ENCODE results near the gene CARMIL1.
A peak's percentile ranks its signal among the peaks of the same experiment; 100 is the strongest.
"Not testable (repeated sequence)": the region's sequence is repeated elsewhere in the genome, so short reads cannot be mapped to it uniquely, and the experiment has no call there.

The CARMIL1 gene

GRCh38 chr6:25414755-25415154 lies 135.6 kb downstream of the CARMIL1 start:
- no peak for DNase-seq

DNA sequence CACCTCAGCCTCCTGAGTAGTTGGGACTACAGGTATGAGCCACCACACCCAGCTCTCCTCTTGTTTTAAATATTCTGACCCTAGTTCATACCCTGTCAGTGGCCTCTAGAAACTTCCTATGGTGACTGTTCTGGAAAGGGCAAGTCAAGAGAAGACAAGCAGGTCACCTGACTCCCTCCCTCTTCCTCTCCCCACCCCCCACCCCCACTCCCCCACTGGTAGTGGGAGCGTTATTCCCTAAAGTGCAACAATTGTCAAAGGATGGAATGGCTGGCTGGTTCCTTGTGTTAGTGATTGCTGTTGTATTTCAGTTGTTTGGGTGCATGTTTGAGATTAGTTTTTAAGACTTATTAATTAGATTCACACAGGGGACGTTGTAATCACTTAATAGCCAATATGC lies 136.1 kb downstream of the CARMIL1 start:
- DNase-seq: no peak

DNA sequence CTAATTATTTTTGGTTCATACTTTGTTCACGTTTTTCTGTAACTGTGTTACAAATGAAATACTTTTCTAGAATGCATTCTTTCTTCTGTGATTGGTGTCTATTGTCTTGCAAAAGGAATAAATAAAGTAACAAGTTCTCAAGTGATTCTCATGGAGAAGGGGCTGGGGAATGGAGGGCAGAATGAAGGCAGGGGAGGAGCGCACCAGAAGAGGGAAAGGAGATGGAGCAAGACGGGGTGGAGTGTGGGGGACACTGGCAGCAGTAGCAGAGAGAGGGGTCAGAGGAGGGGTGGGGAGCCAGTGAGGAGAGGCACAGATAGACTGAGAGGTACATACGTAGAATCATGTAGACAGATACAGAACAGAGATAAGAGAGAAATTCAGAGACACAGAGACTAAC lies 136.5 kb downstream of the CARMIL1 start:
- no peak for DNase-seq

DNA sequence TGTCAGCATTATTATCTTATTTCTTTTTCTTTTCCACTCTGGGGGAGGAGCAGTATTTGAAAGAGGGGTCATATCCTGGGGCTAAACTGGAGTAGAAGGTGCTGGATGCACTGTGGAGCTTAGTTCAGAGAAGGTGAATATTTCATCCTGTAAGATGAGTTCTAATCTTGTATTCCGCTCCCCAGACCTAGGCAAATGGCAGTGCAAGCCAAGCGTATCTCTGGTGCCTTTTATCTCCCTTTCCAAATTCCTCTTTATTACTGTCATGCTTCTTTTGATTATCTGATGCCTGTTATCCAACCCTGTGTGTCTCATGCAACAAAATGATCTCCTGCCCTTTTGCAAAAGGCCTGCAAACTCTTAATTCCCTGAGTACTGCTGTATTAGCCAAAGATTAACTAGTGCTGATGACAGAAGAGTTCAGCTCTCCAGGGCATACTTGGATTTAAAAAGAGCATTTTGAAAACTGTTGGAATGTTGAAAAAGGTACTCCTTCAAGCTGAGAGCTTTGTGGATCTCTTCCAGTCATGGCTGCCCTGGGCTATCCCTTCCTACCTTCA lies 138.0 kb downstream of the CARMIL1 start:
- DNase-seq: peak; percentile 51

GRCh38 chr6:25418454-25419052 lies 139.4 kb downstream of the CARMIL1 start:
- DNase-seq: no peak

DNA sequence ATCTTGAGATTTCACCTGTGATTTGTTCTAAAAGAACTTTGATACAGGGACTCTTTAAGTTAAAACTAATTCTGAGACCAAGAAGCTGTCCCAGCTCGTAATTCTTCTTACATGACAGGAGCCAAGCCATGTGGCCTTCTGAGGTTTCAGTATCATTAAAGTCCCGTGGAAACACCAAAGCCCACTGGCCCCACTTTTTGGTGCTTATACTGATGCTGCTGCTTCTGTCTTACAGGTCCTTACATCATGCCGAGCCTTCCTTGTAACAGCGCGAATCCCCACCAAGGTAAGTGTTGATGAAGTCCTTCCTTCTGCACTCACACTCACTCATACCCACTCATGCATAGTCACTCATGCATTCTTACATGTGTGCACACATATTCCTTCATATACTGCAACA lies 140.7 kb downstream of the CARMIL1 start:
- DNase-seq: no peak

DNA sequence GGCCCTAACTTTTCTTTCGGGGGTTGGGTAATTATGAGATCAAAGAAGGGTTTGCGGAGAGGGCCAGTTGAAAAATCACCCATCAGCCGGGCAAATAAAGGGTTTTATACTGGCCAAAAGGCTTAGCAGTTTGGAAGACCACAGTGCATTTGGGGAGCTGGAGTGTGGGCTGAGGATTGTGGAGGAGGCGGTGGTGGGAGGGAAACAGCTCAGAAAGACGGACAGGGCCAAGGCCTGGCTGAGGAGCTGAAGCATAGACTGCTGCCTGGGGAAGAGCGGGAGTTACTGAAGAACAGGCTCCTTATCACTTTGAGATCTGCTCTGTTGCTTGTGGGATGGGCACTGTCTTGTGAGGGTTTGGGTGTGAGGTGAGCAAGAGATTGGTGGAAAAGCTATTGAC lies 144.2 kb downstream of the CARMIL1 start:
- no peak for DNase-seq

GRCh38 chr6:25424303-25424702 lies 145.1 kb downstream of the CARMIL1 start:
- no peak for DNase-seq

DNA sequence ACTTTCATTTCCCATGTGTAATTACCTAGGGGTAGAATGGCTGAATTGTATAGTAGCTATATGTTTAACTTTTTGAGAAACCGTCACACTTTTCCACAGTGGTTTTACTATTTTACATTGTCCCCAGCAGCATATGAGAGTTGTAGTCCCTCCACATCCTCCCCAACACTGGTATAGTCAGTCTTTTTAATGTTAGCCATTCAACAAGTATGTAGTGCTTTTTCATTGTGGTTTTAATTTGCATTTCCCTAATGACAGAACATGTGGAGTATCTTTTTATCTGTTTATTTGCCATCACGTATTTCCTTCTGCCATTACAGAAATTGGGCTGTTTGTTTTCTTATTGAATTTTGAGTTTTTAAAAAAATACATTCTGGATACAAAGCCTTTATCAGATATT lies 148.4 kb downstream of the CARMIL1 start:
- DNase-seq: no peak

- no peak for DNase-seq
Measured at GRCh38 chr6:25428758-25429317, 149.7 kb downstream of the CARMIL1 start.

- peak; percentile 28 for DNase-seq
Measured at GRCh38 chr6:25431306-25431974, 152.3 kb downstream of the CARMIL1 start.

DNA sequence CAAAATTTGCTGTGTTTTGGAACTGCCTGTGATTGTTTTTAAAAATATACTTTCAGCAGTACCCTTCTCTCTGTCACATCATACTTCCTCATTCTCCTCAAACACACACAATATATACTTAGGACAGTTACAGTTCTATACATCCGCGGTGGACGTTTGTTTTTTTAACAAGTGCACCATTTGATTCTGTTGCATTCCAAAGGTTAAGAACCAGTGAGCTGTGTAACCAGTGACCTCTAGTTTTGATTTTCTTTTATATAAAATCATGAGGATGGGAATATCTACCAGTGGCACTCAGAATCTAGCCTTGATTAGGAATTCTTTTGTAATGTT lies 152.8 kb downstream of the CARMIL1 start:
- DNase-seq: no peak

GRCh38 chr6:25434921-25435320 lies 155.7 kb downstream of the CARMIL1 start:
- DNase-seq: no peak

DNA sequence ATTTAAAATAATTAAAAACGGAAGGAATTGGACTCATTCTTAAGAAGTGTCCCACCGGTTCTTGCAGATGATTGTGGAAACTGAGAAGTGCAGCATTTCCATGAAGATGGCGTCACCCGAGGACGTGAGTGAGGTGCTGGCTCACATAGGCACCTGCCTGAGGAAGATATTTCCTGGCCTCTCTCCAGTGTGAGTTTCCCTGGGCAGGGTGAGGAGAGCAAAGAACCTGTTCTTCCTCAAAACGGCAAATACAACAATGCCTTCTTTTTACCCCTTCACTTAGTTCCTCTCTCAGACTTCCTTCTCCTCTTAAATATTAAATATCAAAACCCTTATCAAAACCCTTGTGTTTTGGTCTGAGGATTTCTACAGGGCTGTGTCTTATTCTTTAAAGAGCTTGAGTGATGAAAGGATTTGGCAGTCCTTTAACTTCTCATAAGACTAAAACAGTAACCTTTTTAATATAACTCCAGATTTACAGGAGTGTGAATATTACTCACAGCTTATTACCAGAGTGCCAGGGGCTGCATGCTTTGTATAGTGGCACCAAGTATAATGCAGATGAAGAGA lies 156.3 kb downstream of the CARMIL1 start:
- no peak for DNase-seq

- DNase-seq: no peak
Measured at GRCh38 chr6:25436760-25437159, 157.6 kb downstream of the CARMIL1 start.

DNA sequence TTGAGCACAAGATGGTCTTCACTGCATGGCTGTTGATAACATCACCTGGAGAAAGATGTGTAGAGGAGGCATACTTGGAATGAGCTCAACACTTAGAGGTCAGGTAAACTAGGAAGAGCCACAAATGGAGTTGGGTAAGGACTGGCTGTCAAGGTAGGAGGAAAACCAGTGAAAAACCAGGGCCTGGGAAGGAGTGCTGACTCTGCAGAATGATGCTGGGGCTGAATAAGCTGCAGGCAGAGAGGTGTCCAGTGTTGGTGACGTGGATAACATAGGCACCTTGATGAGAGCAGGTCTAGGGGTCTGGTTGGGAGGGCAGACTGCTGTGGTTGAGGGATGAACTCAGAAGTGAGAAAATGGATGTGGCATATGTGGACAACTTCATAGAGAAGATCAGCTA lies 160.2 kb downstream of the CARMIL1 start:
- DNase-seq: no peak

GRCh38 chr6:25441663-25442270 lies 162.6 kb downstream of the CARMIL1 start:
- no peak for DNase-seq

- no peak for DNase-seq
Measured at GRCh38 chr6:25442898-25443297, 163.7 kb downstream of the CARMIL1 start.

- not testable (repeated sequence) for DNase-seq
Measured at GRCh38 chr6:25444521-25444920, 165.3 kb downstream of the CARMIL1 start.

DNA sequence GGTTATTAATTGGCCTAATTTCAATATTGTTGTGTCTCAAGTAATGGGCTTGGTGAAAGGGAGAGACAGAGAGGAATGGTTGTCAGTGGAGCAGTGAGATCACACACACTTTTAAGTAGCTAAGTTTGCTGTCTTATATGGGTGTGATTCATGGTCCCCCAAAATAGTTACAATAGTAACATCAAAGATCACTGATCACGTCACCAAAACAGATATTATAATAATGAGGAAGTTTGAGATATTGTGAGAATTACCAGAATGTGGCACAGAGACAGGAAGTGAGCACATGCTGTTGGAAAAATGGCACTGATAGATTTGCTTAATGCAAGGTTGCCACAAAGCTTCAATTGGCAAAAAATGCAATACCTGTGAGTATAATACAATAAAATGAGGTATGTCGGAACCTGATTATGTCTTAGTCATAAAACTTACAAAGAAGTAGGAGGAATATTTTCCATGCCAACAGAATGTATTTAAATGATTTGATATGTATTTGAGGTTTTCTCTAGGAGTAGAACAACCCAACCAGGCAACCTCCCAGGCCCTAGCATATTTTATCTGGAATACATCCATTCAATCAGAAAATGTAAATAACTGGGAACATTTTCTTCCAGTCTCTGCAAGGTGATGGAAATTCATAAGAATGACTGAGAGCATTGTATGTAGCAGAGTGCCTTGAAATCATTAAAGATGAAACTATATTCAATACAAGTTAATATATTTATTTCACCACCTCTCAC lies 167.8 kb downstream of the CARMIL1 start:
- no peak for DNase-seq

DNA sequence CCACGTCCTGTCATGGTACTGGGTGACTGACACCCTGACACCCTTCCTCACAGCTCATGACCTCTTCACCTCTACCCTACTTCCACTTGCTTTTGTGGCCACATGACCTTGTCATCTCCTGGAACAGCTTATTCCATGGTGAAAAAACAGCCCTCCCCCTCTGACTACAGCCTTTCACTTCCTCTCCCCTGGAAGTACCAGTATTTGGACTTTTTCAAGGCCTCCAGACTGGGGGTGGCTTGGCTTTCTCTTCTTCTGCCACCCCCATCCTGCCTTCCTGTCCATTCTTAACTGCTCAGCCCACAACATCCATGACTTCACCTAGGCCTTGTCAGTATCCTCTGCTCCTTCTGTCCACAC lies 168.4 kb downstream of the CARMIL1 start:
- DNase-seq: no peak

GRCh38 chr6:25448965-25449538 lies 169.9 kb downstream of the CARMIL1 start:
- DNase-seq: no peak

DNA sequence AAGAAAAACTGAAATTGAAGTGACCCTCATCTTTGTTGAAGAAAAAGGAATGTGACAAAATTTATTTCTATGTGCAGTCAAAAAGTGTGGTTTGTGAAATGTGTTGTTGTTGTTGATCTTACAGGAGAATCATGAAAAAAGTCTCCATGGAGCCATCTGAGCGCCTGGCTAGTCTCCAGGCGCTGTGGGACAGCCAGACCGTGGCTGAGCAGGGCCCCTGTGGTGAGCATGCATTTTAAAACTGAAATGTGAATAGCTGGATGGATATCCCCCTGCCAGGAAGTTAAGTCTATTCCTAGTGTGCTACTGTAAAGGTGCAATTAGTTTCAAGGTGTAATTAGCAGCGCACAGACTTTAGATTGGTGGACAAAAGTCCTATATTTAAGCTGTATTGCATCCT lies 170.6 kb downstream of the CARMIL1 start:
- no peak for DNase-seq

Measured in NCI-H82 (cell line).